ENCODE results near the gene THEMIS2.

GRCh38 chr1:27884006-27884954 is 11.9 kb downstream of the THEMIS2 start:
- TF ChIP-seq POLR2A (IDR thresholded peaks at IDR 0.05; ENCODE audit: low read length), result no peak
- TF ChIP-seq GATA1 (IDR thresholded peaks at IDR 0.05; ENCODE audit: low read depth, low read length), result no peak
